GM19023 (cell line): Measurements from ENCODE around the gene CKMT2.
"Not testable (repeated sequence)": the region's sequence is repeated elsewhere in the genome, so short reads cannot be mapped to it uniquely, and the experiment has no call there.

Experiments
- ATAC-seq: cut with Tn5 transposase; IDR thresholded peaks from one replicate; pipeline ENCODE4 v1.9.1; 2021; ENCODE audit warnings: mild to moderate bottlenecking, moderate library complexity; ENCODE audit not compliant: unreplicated experiment

The CKMT2 gene

GRCh38 chr5:81249240-81249639, 16.1 kb downstream of the CKMT2 start:
- no peak for ATAC-seq

GRCh38 chr5:81250004-81250403, 16.9 kb downstream of the CKMT2 start:
- ATAC-seq: no peak

- ATAC-seq: no peak
Measured at GRCh38 chr5:81251922-81252321, 18.8 kb downstream of the CKMT2 start.

- no peak for ATAC-seq
Measured at GRCh38 chr5:81252904-81253303, 19.8 kb downstream of the CKMT2 start.

GRCh38 chr5:81253875-81254274, 20.8 kb downstream of the CKMT2 start:
- ATAC-seq: no peak

- no peak for ATAC-seq
Measured at GRCh38 chr5:81254886-81255559, 21.9 kb downstream of the CKMT2 start.

- ATAC-seq: no peak
Measured at GRCh38 chr5:81256766-81257165, 23.6 kb downstream of the CKMT2 start.

DNA sequence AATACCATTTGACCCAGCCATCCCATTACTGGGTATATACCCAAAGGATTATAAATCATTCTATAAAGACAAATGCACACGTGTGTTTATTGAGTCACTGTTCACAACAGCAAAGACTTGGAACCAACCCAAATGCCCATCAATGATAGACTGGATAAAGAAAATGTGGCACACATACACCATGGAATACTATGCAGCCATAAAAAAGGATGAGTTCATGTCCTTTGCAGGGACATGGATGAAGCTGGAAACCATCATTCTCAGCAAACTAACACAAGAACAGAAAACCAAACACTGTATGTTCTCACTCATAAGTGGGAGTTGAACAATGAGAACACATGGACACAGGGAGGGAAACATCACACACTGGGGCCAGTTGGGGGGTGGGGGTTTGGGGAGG, 29.7 kb downstream of the CKMT2 start:
- ATAC-seq: not testable (repeated sequence)

- ATAC-seq: no peak
Measured at GRCh38 chr5:81265101-81265500, 32.0 kb downstream of the CKMT2 start.

DNA sequence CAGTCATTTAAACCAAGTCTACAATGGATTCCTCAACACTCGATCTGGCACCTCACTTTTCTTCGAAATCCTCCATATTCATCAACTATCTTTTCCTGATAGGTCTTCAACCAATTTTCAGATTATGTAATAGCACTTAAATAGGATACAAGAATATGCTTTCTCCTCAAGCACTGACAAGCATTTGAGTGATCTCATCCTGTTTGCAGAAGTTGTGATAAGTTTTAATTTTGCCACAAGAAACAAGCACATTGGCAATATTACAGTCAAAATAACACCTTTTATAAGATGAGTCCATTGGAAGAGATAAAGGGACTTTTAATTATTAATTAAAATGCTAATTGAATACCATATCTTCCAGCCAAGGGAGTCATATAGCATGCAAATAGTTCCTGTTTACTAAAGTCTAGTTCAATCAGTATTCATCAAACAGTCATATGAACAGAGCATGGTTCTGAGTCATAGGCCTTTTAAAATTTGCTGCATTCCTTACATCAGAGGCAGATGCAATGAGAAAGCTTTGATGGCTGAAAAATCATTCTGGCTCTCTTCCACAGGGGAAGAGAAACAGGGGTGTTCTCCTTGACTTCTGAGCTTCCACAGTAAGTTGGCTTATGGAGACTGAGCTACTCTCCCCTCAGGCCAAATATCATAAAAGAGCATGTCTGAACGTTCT, 35.5 kb downstream of the CKMT2 start:
- no peak for ATAC-seq

DNA sequence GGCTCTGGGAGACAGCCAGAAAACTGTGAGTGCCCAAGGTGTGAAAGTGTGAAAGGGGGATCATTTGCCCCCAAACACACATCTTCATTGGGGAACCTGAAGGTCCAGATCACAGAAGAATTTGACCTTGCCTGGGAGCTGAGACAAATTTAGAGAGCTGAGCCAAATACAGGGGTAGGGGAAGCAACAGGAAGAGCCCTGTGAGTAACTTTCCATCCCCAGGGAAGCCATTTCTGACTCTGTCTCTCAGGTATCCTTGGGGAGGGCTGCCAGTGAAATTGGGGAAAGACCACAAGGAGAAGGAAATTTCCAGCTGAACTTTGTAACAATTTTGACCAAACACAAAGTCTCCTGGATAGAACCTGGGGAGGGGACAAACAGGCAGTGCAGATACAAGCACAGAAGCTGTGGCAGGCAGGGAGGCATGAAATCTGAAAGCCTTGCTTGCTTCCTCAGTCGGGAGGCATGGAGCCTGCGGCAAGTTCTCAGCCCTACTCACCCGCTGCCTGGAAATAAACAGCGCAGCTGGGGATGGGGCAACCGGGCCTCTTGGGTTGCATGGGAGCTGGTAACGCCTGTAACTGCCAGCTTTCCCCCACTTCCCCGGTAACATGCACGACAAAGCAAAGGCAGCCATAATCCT, 36.8 kb downstream of the CKMT2 start:
- no peak for ATAC-seq

DNA sequence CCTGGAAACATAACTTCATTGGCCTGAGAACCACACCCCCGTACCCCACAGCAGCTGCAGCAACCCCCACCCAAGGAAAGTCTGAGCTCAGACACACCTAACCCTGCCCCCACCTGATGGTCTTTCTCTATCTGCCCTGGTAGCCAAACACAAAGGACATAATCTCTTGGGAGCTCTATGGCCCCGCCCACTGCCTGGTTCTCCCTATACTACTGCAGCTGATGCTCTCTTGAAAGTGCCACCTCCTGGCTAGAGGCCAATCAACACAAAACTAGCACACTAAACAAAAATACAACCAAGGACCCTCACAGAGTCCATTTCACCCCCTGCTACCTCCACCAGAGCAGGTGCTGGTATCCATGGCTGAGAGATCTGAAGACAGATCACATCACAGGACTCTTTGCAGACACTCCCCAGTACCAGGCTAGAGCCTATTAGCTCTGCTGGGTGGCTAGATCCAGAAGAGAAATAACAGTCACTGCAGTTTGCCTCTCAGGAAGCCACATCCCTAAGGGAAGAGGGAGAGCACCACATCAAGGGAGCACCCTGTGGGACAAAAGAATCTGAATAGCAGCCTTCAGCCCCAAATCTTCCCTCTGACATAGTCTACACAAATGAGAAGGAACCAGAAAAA, 37.4 kb downstream of the CKMT2 start:
- ATAC-seq: not testable (repeated sequence)

DNA sequence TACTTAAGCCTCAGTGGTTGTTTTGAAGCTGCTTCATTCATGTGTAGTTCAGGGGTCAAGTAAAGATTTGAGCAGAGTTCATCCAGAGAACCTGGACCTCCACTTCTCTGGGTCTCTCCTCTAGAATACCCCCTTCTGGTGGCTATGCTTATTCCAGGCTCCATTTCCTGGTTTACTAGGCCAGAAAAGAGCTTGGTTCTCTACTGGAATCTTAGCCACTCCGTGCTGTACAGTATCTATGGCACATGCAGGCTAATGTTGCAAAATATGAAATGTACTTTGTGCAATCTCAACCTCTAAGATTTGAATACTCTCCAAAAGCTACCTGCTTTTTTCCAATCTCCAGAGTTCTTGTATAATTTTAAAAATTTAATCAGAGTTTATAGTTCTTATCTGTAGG, 50.9 kb downstream of the CKMT2 start:
- no peak for ATAC-seq

DNA sequence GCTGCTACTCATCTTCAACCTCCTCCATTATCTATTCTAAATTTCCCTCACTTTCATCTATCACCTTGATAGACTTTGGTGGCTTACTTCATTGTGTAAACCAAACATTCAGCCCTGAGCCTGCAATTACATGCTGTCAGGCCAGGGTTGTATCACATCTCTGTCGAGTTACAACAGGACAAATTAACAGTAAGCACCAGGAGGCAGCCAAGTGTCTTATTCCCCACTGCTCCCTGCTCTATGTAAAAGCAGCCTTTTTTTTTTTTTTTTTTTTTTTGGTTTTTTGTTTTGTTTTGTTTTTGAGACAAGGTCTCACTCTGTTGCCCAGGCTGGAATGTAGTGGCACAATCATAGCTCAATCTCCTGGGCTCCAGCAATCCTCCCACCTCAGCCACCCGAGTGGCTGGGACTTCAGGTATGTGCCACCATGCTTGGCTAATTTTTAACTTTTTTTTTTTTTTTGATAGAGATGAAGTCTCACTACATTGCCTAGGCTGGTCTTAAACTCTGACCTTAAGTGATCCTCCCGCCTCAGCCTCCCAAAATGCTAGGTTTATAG, 53.0 kb downstream of the CKMT2 start:
- ATAC-seq: no peak

DNA sequence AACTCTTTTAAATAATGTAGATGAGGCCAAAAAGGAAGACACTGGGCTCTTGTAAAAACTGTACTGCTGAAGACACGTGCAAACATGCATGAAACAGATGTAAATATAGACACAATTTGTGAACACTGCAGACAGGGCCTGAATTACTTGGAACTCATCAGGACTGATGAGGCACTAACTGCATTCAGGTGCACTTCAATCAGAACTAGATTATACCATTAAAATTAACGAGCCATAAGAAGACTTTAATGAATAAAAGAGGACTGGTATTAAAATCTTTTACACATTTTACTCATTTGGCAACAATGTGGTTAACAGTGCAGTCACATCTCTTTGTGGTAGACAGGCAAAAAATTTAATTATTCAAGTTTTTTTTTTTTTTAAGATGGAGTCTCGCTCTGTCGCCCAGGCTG, 54.9 kb downstream of the CKMT2 start:
- no peak for ATAC-seq

- ATAC-seq: no peak
Measured at GRCh38 chr5:81290146-81290545, 57.0 kb downstream of the CKMT2 start.

- ATAC-seq: no peak
Measured at GRCh38 chr5:81292130-81292529, 59.0 kb downstream of the CKMT2 start.

GRCh38 chr5:81294021-81294420, 60.9 kb downstream of the CKMT2 start:
- ATAC-seq: not testable (repeated sequence)

DNA sequence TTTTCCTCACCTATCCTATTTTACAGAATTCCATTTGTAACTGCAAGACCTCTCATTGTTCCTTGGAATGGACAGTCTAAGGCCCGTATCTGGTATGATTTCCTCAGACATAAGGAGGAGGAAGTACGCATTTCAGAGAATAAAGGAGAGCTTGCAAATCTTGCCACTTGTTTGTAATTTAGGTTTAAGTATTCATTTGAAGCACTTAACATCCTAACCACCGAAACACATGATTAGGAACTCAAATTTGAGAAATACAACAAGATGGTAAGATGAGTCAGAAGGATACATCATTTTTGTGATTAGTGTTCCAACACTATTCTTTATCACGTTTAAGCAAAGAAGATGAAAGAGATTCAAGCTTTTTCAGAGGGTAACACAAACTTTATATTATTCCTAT, 64.4 kb downstream of the CKMT2 start:
- no peak for ATAC-seq

DNA sequence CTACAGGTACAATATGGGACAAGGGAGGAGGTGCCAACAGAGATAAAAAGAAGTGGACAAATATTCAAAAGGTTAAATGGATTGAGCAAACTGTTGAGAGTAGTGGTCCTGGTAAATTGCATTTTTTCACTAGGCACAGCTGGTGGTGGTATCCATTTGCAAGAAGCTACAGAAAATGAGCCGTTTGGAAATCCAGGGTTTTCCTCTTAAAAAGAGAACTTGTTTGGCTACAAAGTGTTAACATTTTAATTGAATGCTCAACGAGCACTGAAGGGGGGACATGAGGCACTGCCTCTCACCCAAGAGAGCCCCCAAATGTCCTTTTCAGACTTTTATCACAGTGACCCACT, 67.8 kb downstream of the CKMT2 start:
- no peak for ATAC-seq

GRCh38 chr5:81301271-81302015, 68.3 kb downstream of the CKMT2 start, which contains the start of gene ZCCHC9:
Gene ZCCHC9, plus strand, starts transcription at chr5:81301587. Its CDS starts 3,171 bp downstream, at chr5:81304758.
- peak; percentile 96 for ATAC-seq
